Neural progenitor cell (in vitro differentiated cells): ENCODE results near the gene AKAP6.

Source experiments
- EZH2 ChIP-seq: fragments of 200-600 bp; sonication (generic); IDR thresholded peaks from 2 replicates; pipeline ENCODE4 v1.6.1; 2017; ENCODE audit warnings: antibody characterized with exemption, mild to moderate bottlenecking, moderate library complexity
- EZH2phosphoT487 ChIP-seq: fragments of 200-600 bp; sonication (generic); IDR thresholded peaks from 2 replicates; pipeline ENCODE4 v1.6.1; 2017; ENCODE audit warnings: antibody characterized with exemption
- TF ChIP-seq, protein P1 (sequence below): fragments of 200-600 bp; sonication (generic); IDR thresholded peaks from 2 replicates; pipeline ENCODE4 v1.5.1; 2017; ENCODE audit warnings: antibody characterized with exemption, mild to moderate bottlenecking

GRCh38 chr14:32473464-32473855 lies 144.4 kb downstream of the AKAP6 start:
- TF ChIP-seq, protein P1, sequence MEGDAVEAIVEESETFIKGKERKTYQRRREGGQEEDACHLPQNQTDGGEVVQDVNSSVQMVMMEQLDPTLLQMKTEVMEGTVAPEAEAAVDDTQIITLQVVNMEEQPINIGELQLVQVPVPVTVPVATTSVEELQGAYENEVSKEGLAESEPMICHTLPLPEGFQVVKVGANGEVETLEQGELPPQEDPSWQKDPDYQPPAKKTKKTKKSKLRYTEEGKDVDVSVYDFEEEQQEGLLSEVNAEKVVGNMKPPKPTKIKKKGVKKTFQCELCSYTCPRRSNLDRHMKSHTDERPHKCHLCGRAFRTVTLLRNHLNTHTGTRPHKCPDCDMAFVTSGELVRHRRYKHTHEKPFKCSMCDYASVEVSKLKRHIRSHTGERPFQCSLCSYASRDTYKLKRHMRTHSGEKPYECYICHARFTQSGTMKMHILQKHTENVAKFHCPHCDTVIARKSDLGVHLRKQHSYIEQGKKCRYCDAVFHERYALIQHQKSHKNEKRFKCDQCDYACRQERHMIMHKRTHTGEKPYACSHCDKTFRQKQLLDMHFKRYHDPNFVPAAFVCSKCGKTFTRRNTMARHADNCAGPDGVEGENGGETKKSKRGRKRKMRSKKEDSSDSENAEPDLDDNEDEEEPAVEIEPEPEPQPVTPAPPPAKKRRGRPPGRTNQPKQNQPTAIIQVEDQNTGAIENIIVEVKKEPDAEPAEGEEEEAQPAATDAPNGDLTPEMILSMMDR = no peak
- TF ChIP-seq EZH2 (no peak), EZH2phosphoT487 (no peak)
